Suprapubic skin (tissue), 4 donors: ENCODE measurements around the gene IGSF11.

Source experiments
- CTCF ChIP-seq, 2 donors: fragments of 200-600 bp in 1 of 2; fragments of 450-650 bp in 1 of 2; sonication (generic) in 1 of 2; IDR thresholded peaks; one replicate each; pipeline ENCODE4 v1.5.1; 2016 to 2019; ENCODE audit warnings: antibody characterized with exemption in 2 of 2, mild to moderate bottlenecking in 1 of 2, moderate library complexity in 1 of 2
- POLR2A ChIP-seq, 2 donors: fragments of 450-650 bp; IDR thresholded peaks; one replicate each; pipeline ENCODE4 v1.6.1; 2017; ENCODE audit warnings: antibody characterized with exemption in 2 of 2, mild to moderate bottlenecking in 2 of 2, moderate library complexity in 2 of 2
- POLR2AphosphoS5 ChIP-seq, 3 donors: sonication (generic); formaldehyde crosslinking; IDR thresholded peaks; one replicate each; pipeline ENCODE4 v1.6.1; 2017; ENCODE audit warnings: antibody characterized with exemption in 3 of 3

- TF ChIP-seq POLR2A (IDR thresholded peaks at IDR 0.05) (no peak), CTCF (IDR thresholded peaks at IDR 0.05) (no peak), POLR2AphosphoS5 (IDR thresholded peaks at IDR 0.05) (no peak)
Measured at GRCh38 chr3:118968640-118969039, 66.0 kb downstream of the IGSF11 start.
